ENCODE measurements around the gene KRT80. TPM values are rescaled to one million over a fixed set of nuclear protein-coding genes. Genes with fewer than 3 reads are reported as not detected.
A peak's percentile ranks its signal among the peaks of the same experiment; 100 is the strongest.

The KRT80 gene
- total and polyA plus RNA-seq, 2 donors (not counting 3 experiments of a cell fraction or from before 2014, with no cell fraction given): 13.6 to 23.7 TPM

DNA sequence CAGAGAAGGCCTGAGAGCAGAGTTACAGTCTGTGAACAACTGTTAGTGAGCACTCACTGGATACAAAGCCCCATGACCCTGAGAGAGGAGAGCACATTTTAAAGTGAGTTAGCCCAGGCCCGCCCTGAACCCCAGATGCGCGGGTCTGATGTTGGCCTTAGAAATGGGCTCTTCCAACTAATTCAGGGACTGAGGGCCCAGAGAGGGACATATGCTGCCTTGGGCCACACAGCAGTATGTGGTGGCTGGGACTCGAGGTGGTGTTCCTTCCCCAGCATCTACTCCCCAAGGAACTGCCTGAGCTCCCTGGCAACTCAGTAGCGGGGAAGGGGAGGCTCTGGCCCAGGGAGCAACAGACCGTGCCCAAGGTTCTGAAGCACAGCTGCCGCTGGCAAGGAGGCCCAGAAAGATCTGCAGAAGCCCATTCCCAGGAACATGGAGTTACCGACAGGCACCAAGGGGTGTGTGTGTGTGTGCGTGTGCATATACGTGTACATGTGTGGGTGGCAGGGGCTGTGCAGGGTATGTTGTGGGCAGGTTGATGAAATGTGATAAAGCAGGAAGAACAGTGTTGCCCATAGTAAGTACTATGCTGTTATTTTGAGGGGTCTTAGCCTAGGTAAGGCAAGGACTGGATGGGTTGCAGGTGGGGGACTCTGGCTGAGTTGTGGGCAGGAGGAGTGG is 40.5 kb downstream of the KRT80 start:
- Histone ChIP-seq H4K20me1 (replicated peaks; ENCODE audit: control insufficient read depth, extremely low read depth, insufficient read depth, low read length) (no peaks in the 10 kb centered on the region), H2AFZ (ENCODE audit: low read depth, low read length) (peak overlapping the region; percentile 65), H3K27me3 (ENCODE audit: control insufficient read depth in 2 of 2, insufficient read depth in 2 of 2, low read length in 2 of 2) (no peaks in the 10 kb centered on the region), H3K79me2 (ENCODE audit: control insufficient read depth, insufficient read depth, low read length) (no peaks in the 10 kb centered on the region), H3K9me1 (replicated peaks; ENCODE audit: control insufficient read depth, extremely low read depth, insufficient read depth, low read length) (no peaks in the 10 kb centered on the region), H3K4me1 (ENCODE audit: control insufficient read depth, extremely low read depth, insufficient read depth, low read length) (peaks cover 24% of the 10 kb centered on the region), H3K4me2 (ENCODE audit: insufficient read depth, low read length) (no peak overlapping the region), H3K9ac (replicated peaks; ENCODE audit: extremely low read depth, insufficient read depth, low read length) (no peak overlapping the region), H3K27ac (ENCODE audit: insufficient read depth, low read depth, low read length) (no peak overlapping the region), H3K9me3 (replicated peaks; ENCODE audit: control insufficient read depth, insufficient read depth, low read length) (no peaks in the 10 kb centered on the region), H3K36me3 (ENCODE audit: control insufficient read depth in 2 of 2, extremely low read depth in 1 of 2, insufficient read depth in 2 of 2, low read length in 2 of 2) (no peaks in the 10 kb centered on the region), H3K4me3 (replicated peaks in 1 of 3; ENCODE audit: insufficient read depth in 1 of 3, low read depth in 1 of 3, low read length in 3 of 3) (no peak overlapping the region)
- ChIA-PET CTCF (interaction anchor here (1.4 to 1.5 kb wide), 2 partner anchors 176 to 729 kb away, joined by 4 to 5 read pairs; no protein-coding TSS in a partner anchor), POLR2A (no interaction called here)
- dilution Hi-C loops (cut with MboI; ENCODE audit: extremely low pct_ligation_motif_present, low sequenced_read_pairs): no loop called here
- no TSS peak for BruUV-seq (replicated peaks)
- DNase-seq (ENCODE audit: low read depth, low spot score) (no peak), FAIRE-seq (no peak)
- TF ChIP-seq POLR2AphosphoS5 (IDR thresholded peaks at IDR 0.05; ENCODE audit: insufficient read depth, low read depth, low read length) (no peak), EZH2 (IDR thresholded peaks at IDR 0.05; ENCODE audit: borderline replicate concordance, low read depth, low read length, severe bottlenecking) (no peak), GATA2 (IDR thresholded peaks at IDR 0.05; ENCODE audit: insufficient read depth, insufficient read length, low read depth, low read length) (no peak), FOS (IDR thresholded peaks at IDR 0.05; ENCODE audit: borderline replicate concordance, insufficient read depth, low read length) (no peak), POLR2A (IDR thresholded peaks at IDR 0.05; ENCODE audit: low read depth, low read length) (no peak), JUN (IDR thresholded peaks at IDR 0.05; ENCODE audit: borderline replicate concordance, insufficient read depth, insufficient read length, low read depth) (no peak), MYC (IDR thresholded peaks at IDR 0.05; ENCODE audit: low read depth, low read length) (no peak)
- TF ChIP-seq, protein P1, sequence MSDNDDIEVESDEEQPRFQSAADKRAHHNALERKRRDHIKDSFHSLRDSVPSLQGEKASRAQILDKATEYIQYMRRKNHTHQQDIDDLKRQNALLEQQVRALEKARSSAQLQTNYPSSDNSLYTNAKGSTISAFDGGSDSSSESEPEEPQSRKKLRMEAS (IDR thresholded peaks at IDR 0.05; ENCODE audit: insufficient read depth, insufficient read length): no peak
- TF ChIP-seq, protein P2, sequence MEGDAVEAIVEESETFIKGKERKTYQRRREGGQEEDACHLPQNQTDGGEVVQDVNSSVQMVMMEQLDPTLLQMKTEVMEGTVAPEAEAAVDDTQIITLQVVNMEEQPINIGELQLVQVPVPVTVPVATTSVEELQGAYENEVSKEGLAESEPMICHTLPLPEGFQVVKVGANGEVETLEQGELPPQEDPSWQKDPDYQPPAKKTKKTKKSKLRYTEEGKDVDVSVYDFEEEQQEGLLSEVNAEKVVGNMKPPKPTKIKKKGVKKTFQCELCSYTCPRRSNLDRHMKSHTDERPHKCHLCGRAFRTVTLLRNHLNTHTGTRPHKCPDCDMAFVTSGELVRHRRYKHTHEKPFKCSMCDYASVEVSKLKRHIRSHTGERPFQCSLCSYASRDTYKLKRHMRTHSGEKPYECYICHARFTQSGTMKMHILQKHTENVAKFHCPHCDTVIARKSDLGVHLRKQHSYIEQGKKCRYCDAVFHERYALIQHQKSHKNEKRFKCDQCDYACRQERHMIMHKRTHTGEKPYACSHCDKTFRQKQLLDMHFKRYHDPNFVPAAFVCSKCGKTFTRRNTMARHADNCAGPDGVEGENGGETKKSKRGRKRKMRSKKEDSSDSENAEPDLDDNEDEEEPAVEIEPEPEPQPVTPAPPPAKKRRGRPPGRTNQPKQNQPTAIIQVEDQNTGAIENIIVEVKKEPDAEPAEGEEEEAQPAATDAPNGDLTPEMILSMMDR (IDR thresholded peaks at IDR 0.05; ENCODE audit: extremely low read depth in 1 of 2, insufficient read depth in 1 of 2, low read depth in 1 of 2, low read length in 2 of 2): no peak
- intact Hi-C loops (cut with micrococcal nuclease): loop anchor here (10.0 kb wide), 1 partner anchor 834 kb away; no protein-coding TSS in a partner anchor

Data from endothelial cell of umbilical vein (primary cell).